OCI-LY1 (cell line): ENCODE measurements around the gene NTRK3.

Experiments used
- H2AFZ ChIP-seq: fragments of 200-600 bp; sonication (generic), shearing (Covaris generic); 2 replicates; pipeline ENCODE4 v1.6.0; 2014; ENCODE audit warnings: antibody characterized with exemption, mild to moderate bottlenecking, low read length
- H3F3A ChIP-seq: fragments of 200-600 bp; sonication (generic), shearing (Covaris generic); 2 replicates; pipeline ENCODE4 v1.6.0; 2014; ENCODE audit warnings: mild to moderate bottlenecking, antibody characterized with exemption, low read length, moderate library complexity; ENCODE audit not compliant: insufficient read depth
- H3K27ac ChIP-seq: fragments of 200-600 bp; sonication (generic); 2 replicates; pipeline ENCODE4 v1.5.1; 2014; ENCODE audit warnings: low read length, mixed run types, mild to moderate bottlenecking, low read depth; ENCODE audit not compliant: poor library complexity, severe bottlenecking
- H3K27me3 ChIP-seq: fragments of 200-600 bp; sonication (generic); 2 replicates; pipeline ENCODE4 v1.6.0; 2014; ENCODE audit warnings: antibody characterized with exemption, mild to moderate bottlenecking, low read length, moderate library complexity; ENCODE audit not compliant: insufficient read depth
- H3K36me3 ChIP-seq: fragments of 200-600 bp; sonication (generic); 2 replicates; pipeline ENCODE4 v1.6.1; 2014; ENCODE audit warnings: mild to moderate bottlenecking, antibody characterized with exemption, low read length, moderate library complexity, mixed read lengths; ENCODE audit not compliant: insufficient read depth
- H3K4me1 ChIP-seq: fragments of 200-600 bp; sonication (generic); 2 replicates; pipeline ENCODE4 v1.5.1; 2014; ENCODE audit warnings: mild to moderate bottlenecking, low read length, moderate library complexity; ENCODE audit not compliant: insufficient read depth, severe bottlenecking
- H3K4me2 ChIP-seq: fragments of 200-600 bp; sonication (generic), shearing (Covaris generic); 2 replicates; pipeline ENCODE4 v1.6.1; 2014; ENCODE audit warnings: low read length
- H3K4me3 ChIP-seq: fragments of 200-600 bp; sonication (generic); 2 replicates; pipeline ENCODE4 v1.5.1; 2014; ENCODE audit warnings: low read length, low read depth, mild to moderate bottlenecking, mixed read lengths; ENCODE audit not compliant: poor library complexity, severe bottlenecking
- H3K79me2 ChIP-seq: fragments of 200-600 bp; shearing (Covaris generic); 2 replicates; pipeline ENCODE4 v1.6.1; 2016; ENCODE audit warnings: mixed run types, low read length, mixed read lengths; ENCODE audit not compliant: insufficient read depth
- H3K9ac ChIP-seq: fragments of 200-600 bp; sonication (generic), shearing (Covaris generic); 2 replicates; pipeline ENCODE4 v1.6.1; 2014; ENCODE audit warnings: mild to moderate bottlenecking, low read length, mixed read lengths
- H3K9me2 ChIP-seq: fragments of 200-600 bp; sonication (generic), shearing (Covaris generic); 2 replicates; pipeline ENCODE4 v1.6.1; 2014; ENCODE audit warnings: low read depth, mild to moderate bottlenecking, low read length, mixed read lengths
- H3K9me3 ChIP-seq: fragments of 200-600 bp; shearing (Covaris generic); 2 replicates; pipeline ENCODE4 v1.6.1; 2014; ENCODE audit warnings: low read length, mixed read lengths
- H4K20me1 ChIP-seq: fragments of 200-600 bp; sonication (generic), shearing (Covaris generic); 2 replicates; pipeline ENCODE4 v1.6.0; 2016; ENCODE audit warnings: mild to moderate bottlenecking, low read length; ENCODE audit not compliant: insufficient read depth
- EZH2 ChIP-seq: fragments of 200-600 bp; sonication (generic), shearing (Covaris generic); IDR thresholded peaks from 2 replicates; pipeline ENCODE4 v1.8.0; 2017; ENCODE audit warnings: borderline replicate concordance, mixed run types, mild to moderate bottlenecking, antibody characterized with exemption, low read length, moderate library complexity, mixed read lengths
- TF ChIP-seq, protein P1 (sequence below): fragments of 200-600 bp; sonication (generic), shearing (Covaris generic); IDR thresholded peaks from 2 replicates; pipeline ENCODE4 v1.5.1; 2017; ENCODE audit warnings: mild to moderate bottlenecking, antibody characterized with exemption, low read length, moderate library complexity, mixed read lengths

The NTRK3 gene

GRCh38 chr15:88002706-88003105 lies 253.8 kb downstream of the NTRK3 start:
- TF ChIP-seq EZH2, result no peak
- TF ChIP-seq, protein P1, sequence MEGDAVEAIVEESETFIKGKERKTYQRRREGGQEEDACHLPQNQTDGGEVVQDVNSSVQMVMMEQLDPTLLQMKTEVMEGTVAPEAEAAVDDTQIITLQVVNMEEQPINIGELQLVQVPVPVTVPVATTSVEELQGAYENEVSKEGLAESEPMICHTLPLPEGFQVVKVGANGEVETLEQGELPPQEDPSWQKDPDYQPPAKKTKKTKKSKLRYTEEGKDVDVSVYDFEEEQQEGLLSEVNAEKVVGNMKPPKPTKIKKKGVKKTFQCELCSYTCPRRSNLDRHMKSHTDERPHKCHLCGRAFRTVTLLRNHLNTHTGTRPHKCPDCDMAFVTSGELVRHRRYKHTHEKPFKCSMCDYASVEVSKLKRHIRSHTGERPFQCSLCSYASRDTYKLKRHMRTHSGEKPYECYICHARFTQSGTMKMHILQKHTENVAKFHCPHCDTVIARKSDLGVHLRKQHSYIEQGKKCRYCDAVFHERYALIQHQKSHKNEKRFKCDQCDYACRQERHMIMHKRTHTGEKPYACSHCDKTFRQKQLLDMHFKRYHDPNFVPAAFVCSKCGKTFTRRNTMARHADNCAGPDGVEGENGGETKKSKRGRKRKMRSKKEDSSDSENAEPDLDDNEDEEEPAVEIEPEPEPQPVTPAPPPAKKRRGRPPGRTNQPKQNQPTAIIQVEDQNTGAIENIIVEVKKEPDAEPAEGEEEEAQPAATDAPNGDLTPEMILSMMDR, result no peak
- Histone ChIP-seq H3K4me1 (no peaks in the 10 kb centered on the region), H3F3A (no peaks in the 10 kb centered on the region), H3K9ac (no peak overlapping the region), H3K9me2 (no peaks in the 10 kb centered on the region), H3K4me3 (no peak overlapping the region), H3K4me2 (no peak overlapping the region), H3K36me3 (no peaks in the 10 kb centered on the region), H2AFZ (no peak overlapping the region), H3K27ac (no peak overlapping the region), H3K9me3 (no peaks in the 10 kb centered on the region), H4K20me1 (no peaks in the 10 kb centered on the region), H3K27me3 (no peaks in the 10 kb centered on the region), H3K79me2 (no peaks in the 10 kb centered on the region)

- H2AFZ ChIP-seq, result no peak overlapping the region
- H3K79me2 ChIP-seq, result no peaks in the 10 kb centered on the region
- H3K36me3 ChIP-seq, result no peaks in the 10 kb centered on the region
- no peak for TF ChIP-seq EZH2
- TF ChIP-seq, protein P1, result no peak
- no peak overlapping the region for H3K4me2 ChIP-seq
- no peaks in the 10 kb centered on the region for H3K9me2 ChIP-seq
- no peaks in the 10 kb centered on the region for H3K4me1 ChIP-seq
- no peaks in the 10 kb centered on the region for H3K27me3 ChIP-seq
- H3F3A ChIP-seq, result no peaks in the 10 kb centered on the region
- no peaks in the 10 kb centered on the region for H4K20me1 ChIP-seq
- H3K9ac ChIP-seq, result no peak overlapping the region
- no peak overlapping the region for H3K4me3 ChIP-seq
- no peaks in the 10 kb centered on the region for H3K9me3 ChIP-seq
- no peak overlapping the region for H3K27ac ChIP-seq
Observed at GRCh38 chr15:87998630-87999029, 257.9 kb downstream of the NTRK3 start.

DNA sequence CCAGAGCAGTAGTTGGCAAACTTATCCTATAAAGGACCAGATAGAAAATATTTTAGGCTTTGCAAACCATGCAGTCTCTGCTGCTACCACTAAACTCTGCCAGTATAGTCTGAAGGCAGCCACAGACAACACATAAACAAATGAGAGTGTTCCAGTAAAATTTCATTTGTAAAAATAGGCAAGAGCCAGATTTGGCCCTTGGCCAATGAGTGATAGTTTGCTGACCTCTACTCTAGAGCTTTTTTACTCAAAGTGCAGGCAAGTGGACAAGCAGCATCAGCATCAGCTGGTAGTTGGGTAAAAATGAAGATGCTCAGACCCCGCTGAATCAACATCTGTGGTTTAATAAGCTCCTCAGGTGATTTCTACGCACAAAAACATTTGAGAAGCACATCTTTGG lies 269.8 kb downstream of the NTRK3 start:
- H3K4me1 ChIP-seq, result no peaks in the 10 kb centered on the region
- no peak overlapping the region for H2AFZ ChIP-seq

More for the DNA sequence above, 269.8 kb downstream of the NTRK3 start:
- H3K9ac ChIP-seq, result no peak overlapping the region
- H3K9me3 ChIP-seq, result no peaks in the 10 kb centered on the region
- H3K4me2 ChIP-seq, result no peak overlapping the region
- H3K4me3 ChIP-seq, result no peak overlapping the region
- H3K9me2 ChIP-seq, result no peaks in the 10 kb centered on the region
- H4K20me1 ChIP-seq, result no peaks in the 10 kb centered on the region
- no peaks in the 10 kb centered on the region for H3K27me3 ChIP-seq
- no peak for TF ChIP-seq EZH2
- TF ChIP-seq, protein P1, result no peak
- H3F3A ChIP-seq, result no peaks in the 10 kb centered on the region
- H3K27ac ChIP-seq, result no peak overlapping the region
- H3K36me3 ChIP-seq, result no peaks in the 10 kb centered on the region
- H3K79me2 ChIP-seq, result no peaks in the 10 kb centered on the region
